Measurements from ENCODE around the gene SACS.

GRCh38 chr13:23330356-23330755 is 103.1 kb downstream of the SACS start:
- TF ChIP-seq CTCF (IDR thresholded peaks at IDR 0.05) (no peak), ZFX (IDR thresholded peaks at IDR 0.05; ENCODE audit: borderline replicate concordance) (no peak)

Measured in 22Rv1 (cell line).